Measurements from ENCODE around the gene GPR61.

The GPR61 gene

DNA sequence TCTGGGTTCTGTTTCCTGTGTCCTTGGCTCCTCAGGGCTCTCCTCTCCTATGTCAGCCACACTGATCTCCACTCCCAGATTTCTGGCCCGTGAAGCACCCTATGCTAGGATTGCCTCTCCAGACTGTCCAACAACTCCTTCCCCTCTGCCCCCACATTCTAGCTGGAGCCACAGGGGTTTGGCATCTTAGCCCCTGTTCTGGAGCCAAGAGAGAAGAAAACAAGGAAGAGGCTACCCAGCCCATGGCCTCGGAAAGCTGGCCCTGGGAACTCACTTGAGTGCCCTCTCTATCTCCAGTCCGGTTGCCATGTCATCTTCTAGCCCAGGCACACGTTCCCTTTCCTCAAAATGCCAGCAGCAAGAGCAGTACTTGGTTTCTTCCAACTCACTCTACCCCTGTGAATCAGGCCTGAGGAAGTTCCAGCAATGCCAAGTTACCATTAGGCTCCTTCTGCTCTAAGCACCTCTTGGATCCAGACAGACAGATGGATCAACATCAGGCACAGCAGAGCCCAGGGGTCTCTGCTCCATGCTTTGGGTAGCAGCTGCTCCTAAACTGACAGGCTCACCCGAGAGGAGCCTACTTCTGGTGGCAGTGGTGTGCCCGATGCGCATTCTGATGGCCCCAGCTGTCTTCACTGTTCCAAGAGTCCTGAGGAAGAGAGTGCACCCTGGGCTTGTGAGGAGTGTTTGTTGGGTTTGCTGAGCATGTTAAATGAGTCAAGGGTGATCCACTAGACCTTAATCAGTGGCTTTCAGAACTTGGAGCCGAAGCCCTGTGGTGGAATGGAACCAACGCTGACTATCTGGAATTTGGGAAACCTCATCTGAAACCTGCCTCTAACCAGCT is 11.6 kb upstream of the GPR61 start:
- Histone ChIP-seq H3K9me3 (ENCODE audit: control insufficient read depth, low read length) (no peaks in the 10 kb centered on the region), H3K4me3 (ENCODE audit: extremely low read depth, insufficient read depth, low read length, poor library complexity, severe bottlenecking) (no peak overlapping the region), H3K27ac (ENCODE audit: low read depth, low read length, severe bottlenecking) (no peak overlapping the region), H3K36me3 (ENCODE audit: control insufficient read depth, insufficient read depth, low read length) (no peaks in the 10 kb centered on the region), H3K4me1 (ENCODE audit: control insufficient read depth, insufficient read depth, low read length, poor library complexity, severe bottlenecking) (peaks cover 10% of the 10 kb centered on the region)
- 86 to 92% methylated on average over 8 to 9 of the region's 9 CpGs for WGBS, 2 experiments (ENCODE audit: insufficient coverage in 2 of 2)

DNA sequence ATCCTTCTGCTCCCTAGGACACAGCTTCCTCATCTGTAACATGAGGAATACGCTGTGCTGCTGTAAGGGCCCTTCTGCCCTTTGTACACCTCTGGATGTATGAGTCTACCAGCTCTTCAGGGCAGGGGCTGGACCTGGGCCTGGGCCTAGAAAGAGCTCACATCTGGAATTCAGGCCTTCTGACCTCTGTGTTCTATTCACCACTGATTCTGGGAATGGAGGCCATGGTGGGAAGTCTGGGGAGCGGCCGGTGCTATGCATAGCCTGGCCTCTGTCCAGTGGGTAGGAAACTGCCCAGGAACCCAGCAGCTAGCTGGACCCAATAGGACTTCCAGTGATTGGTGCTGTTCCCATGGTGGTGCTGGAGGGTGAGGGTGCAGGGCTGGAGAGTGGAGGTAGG is 11.0 kb upstream of the GPR61 start:
- Histone ChIP-seq H3K4me1 (ENCODE audit: control insufficient read depth, insufficient read depth, low read length, poor library complexity, severe bottlenecking) (peaks cover 10% of the 10 kb centered on the region), H3K36me3 (ENCODE audit: control insufficient read depth, insufficient read depth, low read length) (no peaks in the 10 kb centered on the region), H3K9me3 (ENCODE audit: control insufficient read depth, low read length) (no peaks in the 10 kb centered on the region), H3K4me3 (ENCODE audit: extremely low read depth, insufficient read depth, low read length, poor library complexity, severe bottlenecking) (no peak overlapping the region), H3K27ac (ENCODE audit: low read depth, low read length, severe bottlenecking) (no peak overlapping the region)
- WGBS, 2 experiments (ENCODE audit: insufficient coverage in 2 of 2), result 88 to 100% methylated on average over 3 of the region's 3 CpGs

DNA sequence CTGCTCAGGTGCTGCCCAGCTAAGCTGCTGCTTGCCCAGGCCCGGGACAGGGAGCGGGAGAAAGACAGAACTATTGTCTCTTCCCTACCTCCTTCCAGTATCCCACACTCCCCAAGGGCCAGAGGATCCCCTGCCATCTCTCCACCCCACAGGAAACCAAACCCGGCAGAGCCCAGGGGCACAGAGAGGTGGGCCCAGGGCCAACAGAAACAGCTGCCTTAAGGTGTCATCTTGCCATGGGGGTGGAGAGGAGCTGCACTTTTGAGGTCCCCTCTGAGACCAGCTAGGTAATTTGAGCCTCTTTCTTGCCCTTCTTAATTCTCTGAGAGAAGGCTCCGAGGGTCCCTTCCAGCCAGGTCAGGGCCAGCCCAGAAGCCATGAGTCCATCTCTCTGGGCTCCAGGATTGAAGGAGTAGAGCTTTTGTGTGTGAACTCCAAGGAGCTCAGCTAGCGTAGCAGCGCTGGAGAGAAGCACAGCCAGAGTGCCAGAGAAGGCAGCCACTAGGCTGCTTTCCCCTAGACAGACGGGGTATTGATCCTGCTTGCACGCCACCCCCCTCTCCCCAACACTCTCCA is 9.7 kb upstream of the GPR61 start:
- Histone ChIP-seq H3K36me3 (ENCODE audit: control insufficient read depth, insufficient read depth, low read length) (no peaks in the 10 kb centered on the region), H3K27ac (ENCODE audit: low read depth, low read length, severe bottlenecking) (no peak overlapping the region), H3K4me1 (ENCODE audit: control insufficient read depth, insufficient read depth, low read length, poor library complexity, severe bottlenecking) (peaks cover 10% of the 10 kb centered on the region), H3K9me3 (ENCODE audit: control insufficient read depth, low read length) (no peaks in the 10 kb centered on the region), H3K4me3 (ENCODE audit: extremely low read depth, insufficient read depth, low read length, poor library complexity, severe bottlenecking) (no peak overlapping the region)
- 83 to 92% methylated on average over 6 of the region's 8 CpGs for WGBS, 2 experiments (ENCODE audit: insufficient coverage in 2 of 2)

GRCh38 chr1:109530457-109531087 is 9.1 kb upstream of the GPR61 start:
- H3K36me3 ChIP-seq (ENCODE audit: control insufficient read depth, insufficient read depth, low read length), result no peaks in the 10 kb centered on the region
- 80 to 93% methylated on average over 12 to 13 of the region's 13 CpGs for WGBS, 2 experiments (ENCODE audit: insufficient coverage in 2 of 2)
- no peaks in the 10 kb centered on the region for H3K9me3 ChIP-seq (ENCODE audit: control insufficient read depth, low read length)
- no peak overlapping the region for H3K27ac ChIP-seq (ENCODE audit: low read depth, low read length, severe bottlenecking)
- H3K4me3 ChIP-seq (ENCODE audit: extremely low read depth, insufficient read depth, low read length, poor library complexity, severe bottlenecking), result no peak overlapping the region
- H3K4me1 ChIP-seq (ENCODE audit: control insufficient read depth, insufficient read depth, low read length, poor library complexity, severe bottlenecking), result peaks cover 10% of the 10 kb centered on the region

- Histone ChIP-seq H3K4me3 (ENCODE audit: extremely low read depth, insufficient read depth, low read length, poor library complexity, severe bottlenecking) (no peak overlapping the region), H3K4me1 (ENCODE audit: control insufficient read depth, insufficient read depth, low read length, poor library complexity, severe bottlenecking) (peaks cover 10% of the 10 kb centered on the region), H3K27ac (ENCODE audit: low read depth, low read length, severe bottlenecking) (no peak overlapping the region), H3K9me3 (ENCODE audit: control insufficient read depth, low read length) (no peaks in the 10 kb centered on the region), H3K36me3 (ENCODE audit: control insufficient read depth, insufficient read depth, low read length) (no peaks in the 10 kb centered on the region)
- 94 to 100% methylated on average over 2 to 3 of the region's 4 CpGs for WGBS, 2 experiments (ENCODE audit: insufficient coverage in 2 of 2)
Observed at GRCh38 chr1:109531380-109531779, 8.3 kb upstream of the GPR61 start.

DNA sequence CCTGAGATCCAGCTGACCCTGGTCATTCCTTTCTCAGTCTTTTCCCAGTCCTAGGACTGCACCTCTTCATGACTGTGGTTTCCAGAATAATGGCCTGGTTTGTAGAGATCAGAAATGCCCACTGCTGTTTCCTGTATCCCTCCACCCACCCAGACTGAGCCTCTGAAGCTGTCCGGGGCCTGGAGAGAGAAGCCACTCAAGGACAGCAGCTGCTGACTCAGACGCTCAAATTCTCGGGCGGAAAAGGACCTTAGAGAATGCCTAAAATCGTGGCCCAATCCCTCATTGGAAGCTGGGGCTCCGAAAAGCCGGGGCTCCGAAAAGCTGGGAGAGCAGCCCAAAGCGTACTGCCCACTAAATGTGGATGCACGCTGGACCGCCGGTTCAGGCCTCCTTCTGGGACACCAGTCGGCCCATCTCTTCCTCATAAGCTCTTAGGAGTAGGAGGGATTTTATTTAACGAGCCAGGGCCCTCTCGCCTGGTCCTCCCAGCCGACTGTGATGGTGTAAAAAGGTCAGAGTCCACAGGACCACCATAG is 7.8 kb upstream of the GPR61 start:
- H3K9me3 ChIP-seq (ENCODE audit: control insufficient read depth, low read length), result no peaks in the 10 kb centered on the region
- no peak overlapping the region for H3K4me3 ChIP-seq (ENCODE audit: extremely low read depth, insufficient read depth, low read length, poor library complexity, severe bottlenecking)
- WGBS, 2 experiments (ENCODE audit: insufficient coverage in 2 of 2), result 73 to 80% methylated on average over 12 of the region's 16 CpGs
- peaks cover 10% of the 10 kb centered on the region for H3K4me1 ChIP-seq (ENCODE audit: control insufficient read depth, insufficient read depth, low read length, poor library complexity, severe bottlenecking)
- H3K27ac ChIP-seq (ENCODE audit: low read depth, low read length, severe bottlenecking), result no peak overlapping the region
- no peaks in the 10 kb centered on the region for H3K36me3 ChIP-seq (ENCODE audit: control insufficient read depth, insufficient read depth, low read length)

DNA sequence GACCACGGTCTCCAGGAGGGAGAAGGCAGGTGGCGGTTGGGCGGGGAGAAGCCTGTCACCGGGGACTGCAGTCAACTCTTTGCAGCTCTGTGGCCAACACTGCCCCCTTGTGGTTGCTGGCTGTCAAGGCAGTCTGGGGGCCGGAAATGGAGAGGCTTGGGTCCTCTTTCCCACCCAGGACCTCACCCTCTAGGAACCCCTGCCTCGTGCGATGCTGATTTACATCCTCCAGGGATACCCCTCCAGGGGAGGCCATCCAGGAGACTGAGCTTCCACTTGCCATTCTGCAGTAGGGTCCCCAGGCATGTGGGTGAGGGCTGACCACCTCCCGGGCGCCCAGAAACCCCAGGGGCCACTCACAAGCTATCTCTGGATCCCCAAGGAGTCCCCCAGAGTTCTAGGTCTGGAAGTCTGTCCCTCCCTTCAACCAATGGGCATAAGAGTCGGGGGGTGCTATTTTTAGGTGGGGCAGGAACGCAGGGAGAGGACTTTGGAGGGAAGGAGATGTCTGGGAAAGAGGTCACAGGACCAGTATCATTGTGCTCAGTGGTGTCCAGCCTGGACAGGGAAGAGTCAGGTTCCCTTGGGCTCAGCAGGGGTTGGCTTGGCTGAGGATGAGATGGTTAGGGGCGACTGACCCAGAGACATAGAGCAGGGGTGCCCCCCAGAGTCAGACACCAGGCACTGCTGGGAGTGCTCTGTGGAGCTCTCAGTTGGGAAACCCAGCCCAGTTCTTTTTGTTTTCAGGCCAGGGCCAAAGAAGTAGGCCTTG is 7.1 kb upstream of the GPR61 start:
- Histone ChIP-seq H3K9me3 (ENCODE audit: control insufficient read depth, low read length) (no peaks in the 10 kb centered on the region), H3K4me3 (ENCODE audit: extremely low read depth, insufficient read depth, low read length, poor library complexity, severe bottlenecking) (no peak overlapping the region), H3K4me1 (ENCODE audit: control insufficient read depth, insufficient read depth, low read length, poor library complexity, severe bottlenecking) (peaks cover 10% of the 10 kb centered on the region), H3K27ac (ENCODE audit: low read depth, low read length, severe bottlenecking) (peak overlapping the region; percentile 29), H3K36me3 (ENCODE audit: control insufficient read depth, insufficient read depth, low read length) (no peaks in the 10 kb centered on the region)
- 30 to 35% methylated on average over 9 of the region's 12 CpGs for WGBS, 2 experiments (ENCODE audit: insufficient coverage in 2 of 2)

DNA sequence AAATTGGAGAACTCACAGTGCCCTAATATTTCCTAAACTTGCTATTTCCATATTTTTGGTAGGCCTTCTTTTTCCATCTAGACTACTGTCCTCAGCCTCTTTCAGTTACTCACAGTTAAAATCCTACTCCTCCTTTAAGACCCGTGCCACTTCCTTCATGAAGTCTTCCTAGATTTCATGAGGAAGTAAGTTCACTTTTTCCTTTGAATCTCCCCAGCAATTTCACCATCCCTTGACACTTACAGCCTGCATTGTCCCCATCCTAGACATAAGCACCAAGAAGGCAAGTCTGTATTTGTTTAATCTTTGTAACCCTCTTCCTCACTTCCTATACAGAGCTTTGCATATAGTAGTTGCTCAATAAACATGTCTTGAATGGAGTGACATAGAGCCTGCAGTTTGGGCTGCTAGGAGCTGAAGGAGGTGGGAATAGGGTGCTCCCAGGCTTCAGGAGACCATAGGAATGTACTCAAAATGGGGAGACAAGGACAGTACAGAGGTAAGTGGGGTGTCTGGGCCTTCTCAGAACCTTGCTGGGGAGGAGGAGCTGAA is 5.3 kb upstream of the GPR61 start:
- H3K4me3 ChIP-seq (ENCODE audit: extremely low read depth, insufficient read depth, low read length, poor library complexity, severe bottlenecking), result no peak overlapping the region
- WGBS, 2 experiments (ENCODE audit: insufficient coverage in 2 of 2), result 80 to 100% methylated on average over 1 of the region's 1 CpG
- no peaks in the 10 kb centered on the region for H3K36me3 ChIP-seq (ENCODE audit: control insufficient read depth, insufficient read depth, low read length)
- peaks cover 10% of the 10 kb centered on the region for H3K4me1 ChIP-seq (ENCODE audit: control insufficient read depth, insufficient read depth, low read length, poor library complexity, severe bottlenecking)
- no peak overlapping the region for H3K27ac ChIP-seq (ENCODE audit: low read depth, low read length, severe bottlenecking)
- no peaks in the 10 kb centered on the region for H3K9me3 ChIP-seq (ENCODE audit: control insufficient read depth, low read length)

GRCh38 chr1:109535481-109535880 is 4.2 kb upstream of the GPR61 start:
- H3K4me1 ChIP-seq (ENCODE audit: control insufficient read depth, insufficient read depth, low read length, poor library complexity, severe bottlenecking), result peaks cover 10% of the 10 kb centered on the region
- H3K27ac ChIP-seq (ENCODE audit: low read depth, low read length, severe bottlenecking), result no peak overlapping the region
- H3K4me3 ChIP-seq (ENCODE audit: extremely low read depth, insufficient read depth, low read length, poor library complexity, severe bottlenecking), result no peak overlapping the region
- 90 to 94% methylated on average over 4 of the region's 4 CpGs for WGBS, 2 experiments (ENCODE audit: insufficient coverage in 2 of 2)
- H3K36me3 ChIP-seq (ENCODE audit: control insufficient read depth, insufficient read depth, low read length), result no peaks in the 10 kb centered on the region
- no peaks in the 10 kb centered on the region for H3K9me3 ChIP-seq (ENCODE audit: control insufficient read depth, low read length)

DNA sequence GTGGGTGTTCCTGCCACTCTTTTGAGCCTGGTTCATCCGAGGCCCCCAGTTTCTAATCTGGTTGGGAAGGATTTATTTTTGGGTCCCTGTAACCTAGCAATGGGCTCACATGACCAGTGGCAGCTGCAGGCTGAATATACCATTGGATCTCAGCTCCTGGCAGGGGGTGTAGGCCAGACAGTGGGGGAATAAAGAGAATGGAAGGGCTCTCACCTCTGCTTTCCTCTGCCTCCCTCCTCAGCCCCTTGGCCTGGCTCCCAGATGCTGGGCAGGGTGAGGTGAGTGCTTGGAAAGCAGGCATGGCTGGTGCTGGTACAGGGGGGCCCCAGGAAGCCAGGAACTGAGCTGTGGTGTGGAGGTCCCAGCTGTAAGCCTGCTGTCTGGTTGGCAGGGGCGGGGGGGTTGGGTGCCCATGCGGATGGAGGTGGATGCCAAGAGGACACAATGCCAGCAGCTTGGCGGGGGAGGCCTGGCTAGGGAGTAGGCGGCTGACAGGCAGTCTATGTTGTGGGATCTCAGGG is 3.6 kb upstream of the GPR61 start:
- 92 to 94% methylated on average over 4 to 5 of the region's 5 CpGs for WGBS, 2 experiments (ENCODE audit: insufficient coverage in 2 of 2)
- no peak overlapping the region for H3K4me3 ChIP-seq (ENCODE audit: extremely low read depth, insufficient read depth, low read length, poor library complexity, severe bottlenecking)
- H3K27ac ChIP-seq (ENCODE audit: low read depth, low read length, severe bottlenecking), result no peak overlapping the region
- H3K4me1 ChIP-seq (ENCODE audit: control insufficient read depth, insufficient read depth, low read length, poor library complexity, severe bottlenecking), result peaks cover 10% of the 10 kb centered on the region
- no peaks in the 10 kb centered on the region for H3K36me3 ChIP-seq (ENCODE audit: control insufficient read depth, insufficient read depth, low read length)
- H3K9me3 ChIP-seq (ENCODE audit: control insufficient read depth, low read length), result no peaks in the 10 kb centered on the region
